ENCODE results near the gene ZCCHC7. TPM values are rescaled to one million over a fixed set of nuclear protein-coding genes. Genes with fewer than 3 reads are reported as not detected.

The ZCCHC7 gene
- polyA plus RNA-seq, 4 donors, result 21.2 to 25.6 (median 25.1) TPM

DNA sequence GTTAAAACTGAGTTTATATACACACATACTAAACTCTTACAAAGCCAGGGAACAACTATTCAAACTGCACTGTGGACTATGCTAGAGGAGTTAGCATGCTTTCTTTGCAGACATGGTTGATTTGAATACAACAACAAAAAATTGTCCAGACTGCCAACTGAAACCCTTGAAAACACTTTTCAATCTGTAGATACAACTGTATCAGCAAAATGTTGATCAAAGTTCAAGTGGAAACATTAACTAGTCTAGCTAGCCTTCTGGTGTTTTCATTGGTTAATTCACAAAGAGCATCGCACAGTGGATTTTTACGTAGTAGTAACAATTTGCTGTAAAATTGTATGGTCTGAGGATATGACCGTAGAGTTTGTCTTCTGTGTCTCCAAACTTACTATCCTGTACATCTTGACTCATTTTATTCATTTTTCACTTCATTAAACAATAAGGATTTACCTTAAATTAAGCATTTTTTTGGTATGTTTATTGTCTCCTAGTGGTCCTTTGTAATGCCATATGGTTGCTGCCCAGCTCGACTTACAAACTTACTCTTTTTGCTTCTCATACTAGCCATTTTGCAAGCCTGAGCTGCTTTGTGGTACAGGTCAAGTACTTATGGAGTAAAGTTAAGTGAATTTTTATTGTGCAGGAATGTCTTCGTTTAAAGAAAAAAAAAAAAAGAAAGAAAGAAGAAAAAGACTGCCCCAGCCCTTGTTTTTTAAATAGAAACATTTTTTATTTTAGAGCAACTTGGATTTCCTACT is 123.4 kb downstream of the ZCCHC7 start:
- no peak for DNase-seq (ENCODE audit: low read depth in 4 of 4, low spot score in 3 of 4)

DNA sequence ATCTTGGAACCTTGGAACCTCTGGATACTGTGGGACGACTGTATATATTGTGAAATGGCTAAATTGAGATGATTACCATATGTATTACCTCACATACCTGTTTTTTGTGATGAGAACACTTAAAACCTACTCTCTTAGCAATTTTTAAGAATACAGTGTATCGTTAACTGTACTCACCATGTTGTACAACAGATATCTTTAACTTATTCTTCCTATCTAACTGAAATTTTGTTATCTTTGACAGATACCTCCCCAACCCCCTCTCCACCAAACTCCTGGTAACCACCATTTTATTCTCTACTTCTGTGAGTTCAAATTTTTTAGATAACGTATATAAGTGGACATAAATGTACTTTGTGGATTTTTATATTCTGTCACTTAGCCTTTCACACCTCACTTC is 126.5 kb downstream of the ZCCHC7 start:
- DNase-seq (ENCODE audit: low read depth in 4 of 4, low spot score in 3 of 4), result no peak

DNA sequence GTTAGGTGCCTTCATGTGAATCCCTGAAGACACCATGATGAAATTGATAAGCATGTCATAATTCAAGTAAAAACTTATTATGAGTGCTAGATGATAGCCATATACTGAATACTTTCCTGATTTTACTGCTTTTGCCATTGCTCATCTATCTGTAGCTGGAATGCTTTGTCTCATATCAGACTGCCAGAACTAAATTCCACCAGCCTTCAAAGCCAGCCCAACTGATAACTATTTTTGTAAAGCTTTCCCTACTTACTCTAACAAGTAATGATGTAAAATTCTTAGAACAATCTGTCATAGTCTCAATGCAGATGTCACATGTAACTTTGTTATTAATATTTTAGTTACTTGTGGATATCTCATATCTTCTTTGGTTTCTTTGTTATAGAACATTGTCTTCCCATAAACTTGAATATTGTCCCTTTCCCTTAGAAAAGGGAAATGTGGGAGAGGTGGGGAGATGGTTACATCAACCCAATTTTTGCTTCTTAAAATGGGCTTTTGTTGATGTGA is 128.3 kb downstream of the ZCCHC7 start:
- no peak for DNase-seq (ENCODE audit: low read depth in 4 of 4, low spot score in 3 of 4)

DNA sequence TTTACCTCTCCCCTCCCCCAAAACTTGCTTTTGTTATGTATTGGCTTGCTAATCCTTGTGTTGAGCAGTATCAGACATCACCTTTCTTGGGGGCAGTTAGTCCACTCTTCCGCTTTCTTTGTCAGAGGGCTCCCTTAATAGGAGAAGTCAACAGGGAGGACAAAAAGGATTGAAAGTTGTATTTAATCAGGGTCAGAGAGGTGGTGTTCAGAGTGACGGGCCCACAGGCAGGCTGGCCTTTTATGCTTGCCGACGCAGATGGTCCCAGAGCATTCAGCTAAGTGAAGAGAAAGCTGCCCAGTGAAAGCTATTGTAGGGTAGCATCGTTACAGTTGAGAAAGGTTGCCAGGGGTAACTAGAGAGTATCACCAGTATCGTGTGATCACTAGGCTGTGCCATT is 131.1 kb downstream of the ZCCHC7 start:
- DNase-seq (ENCODE audit: low read depth in 4 of 4, low spot score in 3 of 4), result no peak

DNA sequence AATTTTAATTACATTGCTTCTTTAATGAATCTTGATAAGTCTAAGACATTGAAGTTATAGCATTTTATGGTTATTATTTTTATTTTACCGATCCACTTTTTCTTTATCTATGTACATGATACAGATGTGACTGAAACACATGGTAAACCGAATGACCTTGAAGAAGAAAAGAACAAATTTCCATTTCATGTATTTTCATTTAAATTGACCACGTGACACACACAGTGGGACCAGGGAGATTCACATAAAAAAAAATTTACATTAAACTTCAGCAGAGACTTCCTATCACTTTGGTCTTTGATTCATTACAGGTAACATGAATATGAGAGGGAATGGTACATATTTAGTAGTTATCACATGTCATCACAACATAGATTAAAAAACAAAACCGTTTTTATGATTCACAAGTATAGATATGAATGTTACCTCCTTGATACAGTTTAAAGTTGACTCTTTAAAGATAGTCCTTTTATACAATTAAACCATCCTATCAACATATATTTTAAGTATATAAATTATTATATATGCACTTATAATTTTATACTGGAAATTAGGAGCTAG is 133.1 kb downstream of the ZCCHC7 start:
- no peak for DNase-seq (ENCODE audit: low read depth in 4 of 4, low spot score in 3 of 4)

DNA sequence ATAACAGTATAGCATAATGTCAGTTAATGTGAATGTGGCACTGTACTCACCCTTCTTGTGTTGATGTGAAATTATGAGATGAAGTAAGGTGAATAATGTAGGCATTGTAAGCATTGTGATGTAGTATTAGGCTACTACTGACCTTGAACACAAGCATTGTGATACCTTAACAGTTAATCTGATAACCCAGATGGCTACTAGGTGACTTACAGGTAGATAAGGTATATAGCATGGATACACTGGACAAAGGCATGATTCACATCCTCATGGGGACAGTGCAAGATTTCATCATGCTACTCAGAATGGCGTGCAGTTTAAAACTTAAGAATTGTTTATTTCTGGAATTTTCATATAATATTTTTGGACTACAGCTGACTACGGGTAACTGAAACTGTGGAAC is 134.8 kb downstream of the ZCCHC7 start:
- no peak for DNase-seq (ENCODE audit: low read depth in 4 of 4, low spot score in 3 of 4)

DNA sequence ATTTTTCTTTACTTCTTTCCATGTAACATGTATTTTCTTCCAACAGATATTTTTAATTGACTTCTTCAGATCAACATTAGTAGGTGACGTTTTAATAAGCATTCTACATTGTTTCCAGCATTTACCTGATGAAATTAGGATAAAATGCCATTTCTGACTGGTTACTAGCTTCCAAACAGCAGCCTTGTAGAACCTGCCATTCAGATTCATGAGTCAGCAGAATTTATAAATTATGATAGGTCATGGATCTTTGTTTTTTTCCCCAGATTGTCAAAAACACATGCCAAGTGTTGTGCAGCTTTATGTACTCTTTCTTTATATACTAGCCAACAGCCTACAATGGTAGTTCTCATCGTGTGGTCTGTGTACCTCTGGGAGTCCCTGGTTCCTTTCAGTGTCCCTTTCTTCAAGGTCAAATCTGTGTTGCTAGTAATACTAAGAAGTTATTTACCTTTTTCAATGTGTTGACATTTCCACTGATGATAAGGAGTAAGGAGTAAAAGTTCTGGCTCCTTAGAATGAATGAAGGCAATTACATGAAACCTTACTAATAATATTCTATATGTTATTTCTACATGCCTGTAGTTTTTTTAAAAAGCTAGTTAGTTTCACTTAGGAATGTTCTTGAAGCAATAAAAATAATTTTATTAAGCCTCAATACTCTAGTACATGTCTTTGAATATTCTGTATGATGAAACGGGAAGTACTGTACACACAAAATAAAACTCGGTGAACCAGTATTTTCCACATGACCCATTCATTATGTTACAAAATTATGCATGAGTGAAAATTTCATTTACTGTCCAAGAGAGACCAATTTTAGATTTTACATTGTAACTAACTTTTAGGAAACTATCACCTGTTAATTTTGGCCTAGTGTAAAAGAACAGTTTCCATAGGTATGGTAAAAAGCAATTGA is 135.8 kb downstream of the ZCCHC7 start:
- no peak for DNase-seq (ENCODE audit: low read depth in 4 of 4, low spot score in 3 of 4)

DNA sequence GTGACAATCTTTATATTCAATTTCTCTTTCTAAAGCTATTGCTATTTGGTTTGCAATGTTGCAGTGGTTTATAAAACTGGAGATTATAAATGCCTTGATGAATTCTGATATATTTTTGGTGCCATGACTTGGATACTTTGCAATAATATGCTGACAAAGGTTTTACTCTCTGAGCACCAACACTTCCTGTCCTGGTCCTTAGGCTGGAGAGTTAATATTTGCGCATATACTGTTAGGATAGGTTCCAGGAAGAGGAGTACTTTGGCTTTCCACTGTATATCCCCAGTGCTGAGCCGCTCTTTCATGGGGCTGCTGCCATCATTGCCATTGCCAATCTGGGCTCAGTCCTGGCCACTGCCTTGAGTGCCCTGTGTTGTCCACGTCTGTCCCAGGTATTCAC is 139.6 kb downstream of the ZCCHC7 start:
- DNase-seq (ENCODE audit: low read depth in 4 of 4, low spot score in 3 of 4), result no peak

DNA sequence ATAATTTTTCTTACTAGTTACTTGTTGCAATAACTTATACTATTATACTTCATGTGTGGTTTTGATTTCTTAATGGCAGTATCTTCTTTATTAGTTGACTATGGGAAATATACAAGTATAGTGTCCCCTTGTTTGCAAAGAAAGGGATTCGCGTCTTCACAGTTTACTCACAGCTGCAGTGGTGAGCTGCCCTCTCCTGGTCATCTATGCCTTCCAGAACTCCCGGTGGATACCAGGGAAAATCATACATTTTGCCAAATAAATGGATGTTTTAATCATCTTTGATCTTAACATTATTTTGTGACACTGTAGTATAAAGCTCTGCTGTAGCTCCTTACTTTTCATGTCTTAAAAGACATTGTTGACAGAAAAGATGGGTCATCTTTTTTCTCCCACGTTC is 142.0 kb downstream of the ZCCHC7 start:
- no peak for DNase-seq (ENCODE audit: low read depth in 4 of 4, low spot score in 3 of 4)

DNA sequence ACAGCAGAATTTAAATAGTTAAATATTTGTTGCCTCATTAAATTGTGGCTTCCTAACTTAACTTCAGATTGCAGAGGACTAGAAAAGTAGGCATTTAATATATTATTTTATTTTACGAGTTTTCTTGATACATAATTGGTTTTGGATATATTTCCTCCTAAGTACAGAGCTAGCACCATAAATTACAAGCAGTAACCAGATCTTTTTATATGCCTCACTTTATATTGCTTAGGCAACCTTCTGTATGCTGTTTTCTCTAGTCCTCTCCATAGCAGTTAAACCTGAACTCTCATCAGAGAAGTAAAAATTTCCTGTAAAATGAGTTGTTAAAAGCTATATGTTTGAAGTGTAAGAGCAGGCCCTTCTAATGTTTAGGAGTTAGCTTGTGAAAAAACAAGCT is 144.2 kb downstream of the ZCCHC7 start:
- DNase-seq (ENCODE audit: low read depth in 4 of 4, low spot score in 3 of 4), result no peak

DNA sequence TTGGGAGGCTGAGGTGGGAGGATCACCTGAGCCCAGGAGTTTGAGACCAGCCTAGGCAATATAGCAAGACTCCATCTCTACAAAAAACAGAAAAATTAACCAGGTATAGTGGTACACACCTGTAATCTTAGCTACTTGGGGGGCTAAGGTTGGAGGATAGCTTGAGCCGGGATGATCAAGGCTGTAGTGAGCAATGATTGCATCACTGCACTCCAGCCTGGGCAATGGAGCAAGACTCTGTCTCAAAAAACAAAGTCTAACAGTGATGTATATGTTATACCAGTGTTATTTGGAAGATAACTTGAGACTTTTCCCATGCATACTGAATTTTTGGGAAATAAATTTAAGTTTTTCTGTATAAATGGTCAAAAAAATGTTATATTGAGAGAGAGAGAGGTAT is 146.3 kb downstream of the ZCCHC7 start:
- DNase-seq (ENCODE audit: low read depth in 4 of 4, low spot score in 3 of 4), result no peak

DNA sequence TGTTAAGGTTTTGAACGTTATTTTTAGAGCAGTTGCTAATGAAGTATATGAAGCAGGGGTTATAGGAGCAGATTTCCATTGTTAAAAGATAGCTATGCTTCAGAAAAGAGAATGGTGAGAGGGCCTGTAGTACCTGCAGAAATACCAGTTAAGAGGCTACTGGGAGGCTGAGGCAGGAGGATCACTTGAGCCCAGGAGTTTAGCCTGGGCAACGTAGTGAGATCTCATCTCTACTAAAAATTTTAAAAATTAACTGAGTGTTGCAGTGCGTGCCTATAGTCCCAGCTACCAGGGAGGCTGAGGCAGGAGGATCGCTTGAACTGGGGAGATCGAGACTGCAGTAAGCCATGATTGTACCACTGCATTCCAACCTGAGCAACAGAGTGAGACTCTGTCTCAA is 148.8 kb downstream of the ZCCHC7 start:
- DNase-seq (ENCODE audit: low read depth in 4 of 4, low spot score in 3 of 4), result no peak

DNA sequence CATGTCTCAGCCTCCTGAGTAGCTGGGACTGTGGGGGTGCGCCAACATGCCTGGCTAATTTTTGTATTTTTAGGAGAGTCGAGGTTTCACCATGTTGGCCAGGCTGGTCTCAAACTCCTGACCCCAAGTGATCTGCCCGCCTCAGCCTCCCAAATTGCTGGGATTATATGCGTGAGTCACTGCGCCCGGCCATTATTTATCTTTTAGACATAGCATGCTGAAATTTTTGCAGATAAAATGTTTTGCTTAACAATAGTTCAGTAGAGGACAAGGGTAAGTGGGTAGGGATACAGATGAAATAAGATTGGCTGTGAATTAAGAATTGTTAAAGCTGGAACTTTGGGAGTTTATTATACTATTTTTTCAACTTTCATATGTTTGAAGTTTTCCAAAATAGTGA is 151.3 kb downstream of the ZCCHC7 start:
- DNase-seq (ENCODE audit: low read depth in 4 of 4, low spot score in 3 of 4), result no peak

DNA sequence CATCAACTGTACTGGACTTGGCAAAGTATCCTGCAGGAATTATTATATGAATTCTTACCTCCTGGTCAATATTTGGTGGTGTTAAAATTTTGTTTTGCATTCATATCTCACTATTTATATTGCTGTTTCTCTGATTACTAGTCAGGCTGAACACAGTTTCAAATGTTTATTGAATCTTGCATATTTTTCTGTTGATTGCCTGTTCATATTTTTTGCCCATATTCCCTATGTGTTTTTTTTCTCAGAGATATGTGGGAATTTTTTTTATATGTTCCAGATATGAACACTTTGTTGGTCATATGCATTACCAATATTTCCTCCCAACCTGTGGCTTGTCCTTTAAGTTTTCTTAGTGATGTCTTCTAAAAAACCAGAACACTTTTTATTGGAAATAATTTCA is 153.2 kb downstream of the ZCCHC7 start:
- no peak for DNase-seq (ENCODE audit: low read depth in 4 of 4, low spot score in 3 of 4)

DNA sequence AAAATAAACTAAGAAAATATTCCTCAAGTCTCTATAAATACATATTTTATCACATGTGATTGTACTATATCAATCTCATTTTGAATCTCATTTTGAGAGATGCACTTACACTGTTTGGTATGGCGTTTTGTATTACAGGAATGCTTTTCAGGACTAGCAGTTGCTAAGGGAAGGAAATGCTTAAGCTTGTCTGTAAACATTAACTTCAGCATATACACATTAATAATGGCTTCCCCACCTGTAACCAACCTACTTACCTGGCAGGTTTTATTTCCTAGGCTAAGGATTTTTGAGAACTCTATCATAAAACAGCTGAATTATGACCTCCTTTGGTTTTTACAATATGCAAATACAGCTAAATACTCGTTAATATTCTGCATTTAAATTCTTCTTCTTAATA is 161.2 kb downstream of the ZCCHC7 start:
- DNase-seq (ENCODE audit: low read depth in 4 of 4, low spot score in 3 of 4), result peak in 1 of 4 donors; percentile 20

DNA sequence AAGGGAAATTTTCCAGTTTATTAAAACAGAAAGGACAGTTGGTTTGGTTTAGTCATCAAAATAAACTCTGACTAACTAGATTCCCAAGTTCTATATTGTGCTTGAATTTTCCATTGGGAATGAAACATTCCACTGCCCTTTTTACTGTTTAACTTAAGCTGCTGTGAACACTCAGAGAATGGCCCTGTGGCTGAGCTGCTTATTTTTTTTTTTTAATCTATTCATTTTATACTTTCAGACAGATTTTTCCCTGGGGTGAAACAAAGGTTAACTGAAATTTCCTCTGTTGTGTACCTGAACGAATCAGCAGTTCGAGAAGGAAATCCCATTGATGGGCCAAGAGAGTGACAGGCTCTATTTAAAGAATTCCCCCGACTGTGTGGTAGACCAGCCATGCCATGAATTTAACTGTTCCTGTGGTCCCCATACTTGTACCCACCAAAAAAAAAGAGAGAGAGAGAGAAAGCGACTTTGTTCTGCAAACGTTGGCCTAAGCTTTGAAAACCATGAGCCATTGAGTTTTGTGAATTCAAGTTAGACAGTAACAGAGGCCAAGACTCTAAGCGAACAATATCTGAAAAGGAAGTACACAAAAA is 163.5 kb downstream of the ZCCHC7 start:
- DNase-seq (ENCODE audit: low read depth in 4 of 4, low spot score in 3 of 4), result no peak

DNA sequence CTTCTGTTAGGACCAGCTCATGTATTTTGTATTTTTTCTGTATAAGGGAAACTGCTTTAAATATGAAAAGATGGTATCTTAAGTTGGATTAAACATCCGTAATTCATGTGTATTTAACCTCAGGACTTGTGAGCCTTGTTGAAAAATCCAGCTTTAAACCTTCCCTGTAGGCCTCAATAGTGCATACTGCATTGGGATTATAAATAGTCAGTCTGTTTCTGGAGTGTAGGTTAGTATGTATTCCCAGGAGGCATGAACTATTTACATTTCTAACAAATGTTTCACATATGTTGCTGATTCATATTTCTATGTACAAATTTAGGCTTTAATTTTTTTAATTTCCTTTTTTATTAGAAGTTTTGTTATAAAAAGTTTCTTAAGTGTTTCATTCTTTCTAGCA is 164.3 kb downstream of the ZCCHC7 start:
- DNase-seq (ENCODE audit: low read depth in 4 of 4, low spot score in 3 of 4), result no peak

DNA sequence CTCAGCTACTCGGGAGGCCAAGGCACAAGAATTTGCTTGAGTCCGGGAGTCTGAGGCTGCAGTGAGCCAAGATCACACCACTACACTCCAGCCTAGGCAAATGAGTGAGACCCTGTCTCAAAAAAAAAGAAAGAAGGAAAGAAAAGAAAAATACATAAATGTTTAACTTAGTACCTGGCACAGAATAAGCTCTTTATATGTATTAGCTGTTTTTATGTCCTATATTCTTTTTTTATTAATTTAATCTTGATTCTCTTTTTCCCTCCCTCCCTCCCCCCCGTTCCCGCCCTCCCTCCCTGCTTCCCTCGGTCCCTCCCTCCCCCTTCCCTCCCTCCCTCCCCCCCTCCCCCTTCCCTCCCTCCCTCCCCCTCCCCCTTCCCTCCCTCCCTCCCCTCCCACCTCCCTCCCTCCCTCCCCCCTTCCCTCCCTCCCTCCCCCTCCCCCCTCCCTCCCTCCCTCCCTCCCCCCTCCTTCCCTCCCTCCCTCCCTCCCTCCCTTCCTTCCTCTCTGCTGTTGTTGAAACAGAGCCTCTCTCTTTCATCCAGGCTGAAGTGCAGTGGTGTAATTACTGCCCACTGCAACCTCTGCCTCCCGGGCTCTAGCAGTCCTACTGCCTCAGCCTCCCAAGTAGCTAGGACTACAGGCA is 166.3 kb downstream of the ZCCHC7 start:
- DNase-seq (ENCODE audit: low read depth in 4 of 4, low spot score in 3 of 4), result no peak

DNA sequence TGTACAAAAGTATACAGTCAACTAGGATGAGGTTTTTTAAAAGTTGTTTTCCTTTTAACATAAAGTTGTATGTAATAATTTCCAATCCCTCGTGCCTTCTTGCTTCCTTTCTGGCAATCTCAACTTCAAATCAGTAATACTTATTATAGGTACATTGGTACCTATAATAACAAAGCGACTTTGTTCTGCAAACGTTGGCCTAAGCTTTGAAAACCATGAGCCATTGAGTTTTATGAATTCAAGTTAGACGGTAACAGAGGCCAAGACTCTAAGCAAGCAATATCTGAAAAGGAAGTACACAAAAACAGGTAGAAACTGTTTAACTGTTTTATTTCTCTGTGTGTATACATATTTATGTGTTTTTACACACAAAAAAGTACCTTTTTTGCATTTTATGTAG is 166.9 kb downstream of the ZCCHC7 start:
- no peak for DNase-seq (ENCODE audit: low read depth in 4 of 4, low spot score in 3 of 4)

DNA sequence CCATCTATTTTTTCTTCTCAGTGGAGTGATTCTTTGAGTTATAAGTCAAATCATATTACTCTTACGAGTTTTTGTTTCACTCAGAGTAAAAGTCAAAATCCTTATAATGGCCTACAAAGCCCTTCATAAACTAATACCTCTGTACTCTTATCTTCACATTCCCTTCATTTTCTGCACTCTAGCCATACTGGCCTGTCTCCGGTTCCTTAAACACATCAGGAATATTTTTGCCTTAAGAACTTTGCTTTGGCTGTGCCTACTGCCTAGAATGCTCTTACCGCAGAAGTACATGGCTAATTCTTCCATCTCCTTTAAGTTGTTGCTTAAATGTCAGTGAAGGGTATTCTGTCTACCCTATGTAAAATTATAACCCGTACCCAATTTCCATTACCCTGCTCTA is 169.3 kb downstream of the ZCCHC7 start:
- DNase-seq (ENCODE audit: low read depth in 4 of 4, low spot score in 3 of 4), result no peak

Data from right renal pelvis (tissue), 4 donors.